Effector memory CD4-positive, alpha-beta T cell (primary cell): ENCODE measurements around the gene TRMO.
"Not testable (repeated sequence)": the region's sequence is repeated elsewhere in the genome, so short reads cannot be mapped to it uniquely, and the experiment has no call there.

Experiments used
- DNase-seq, 3 donors: peaks; one replicate each; pipeline ENCODE4 v3.0.0-alpha.2; 2020
- H3K27ac ChIP-seq: 2 replicates; pipeline ENCODE4 v1.7.0; 2013; ENCODE audit warnings: mild to moderate bottlenecking, low read length, moderate library complexity; ENCODE audit not compliant: insufficient read depth, poor library complexity, severe bottlenecking
- H3K27me3 ChIP-seq: replicated peaks from 2 replicates; pipeline ENCODE4 v1.7.0; 2013; ENCODE audit warnings: mild to moderate bottlenecking, low read length; ENCODE audit not compliant: insufficient read depth, control insufficient read depth, poor library complexity, severe bottlenecking
- H3K36me3 ChIP-seq: 2 replicates; pipeline ENCODE4 v1.7.0; 2013; ENCODE audit warnings: mild to moderate bottlenecking, low read length, moderate library complexity; ENCODE audit not compliant: control insufficient read depth, insufficient read depth
- H3K4me1 ChIP-seq: 2 replicates; pipeline ENCODE4 v1.7.0; 2013; ENCODE audit warnings: low read length, mild to moderate bottlenecking; ENCODE audit not compliant: control insufficient read depth, insufficient read depth, poor library complexity, severe bottlenecking
- H3K4me3 ChIP-seq: 2 replicates; pipeline ENCODE4 v1.7.0; 2013; ENCODE audit warnings: low read length, low read depth, mild to moderate bottlenecking; ENCODE audit not compliant: insufficient read depth, poor library complexity, severe bottlenecking
- H3K9me3 ChIP-seq: 2 replicates; pipeline ENCODE4 v1.7.0; 2013; ENCODE audit warnings: mild to moderate bottlenecking, low read length, moderate library complexity; ENCODE audit not compliant: control insufficient read depth
- total RNA-seq, 3 donors: gene quantifications; one replicate each; lab custom pipeline; 2026; lab: John Stamatoyannopoulos, UW

The TRMO gene
- 40.8 to 50.7 (median 45.1) reads per million in 3 donors for total RNA-seq

DNA sequence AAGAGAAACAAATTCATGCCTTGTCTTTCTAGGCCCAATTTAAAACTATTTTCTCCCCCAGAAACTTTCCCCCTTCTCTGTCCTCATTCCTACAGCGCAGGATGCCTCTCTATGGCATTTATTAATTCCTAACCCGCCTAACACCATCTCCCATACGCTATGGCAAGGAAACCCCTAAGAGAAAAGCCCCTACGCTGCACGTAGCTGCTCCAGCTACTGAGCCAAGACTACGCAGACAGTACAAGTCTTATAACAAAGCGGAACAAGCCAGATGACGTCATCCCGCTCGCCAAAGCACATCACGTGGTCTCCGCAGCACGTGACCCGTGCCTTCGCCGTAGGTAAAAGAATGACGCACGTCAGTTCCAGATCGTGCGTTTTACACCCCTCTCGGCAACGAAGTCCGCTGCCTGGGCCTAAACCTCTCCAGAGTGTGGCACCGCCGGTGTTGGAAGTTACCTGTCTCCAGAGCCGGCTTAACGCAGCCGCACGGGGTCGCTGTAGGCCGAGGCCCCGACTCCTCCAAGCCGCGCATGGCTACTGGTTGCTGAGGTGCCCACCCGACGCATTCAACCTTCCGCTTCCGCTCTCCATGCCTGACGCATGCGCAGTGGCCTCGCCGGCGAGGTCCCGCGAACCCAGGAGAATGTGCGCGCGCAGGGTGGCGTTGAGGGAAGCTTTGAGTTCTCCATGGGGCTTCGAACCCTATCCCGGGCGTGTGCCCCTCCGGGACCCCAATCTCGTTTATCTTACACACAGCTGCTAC lies at the start of gene TRMO:
Gene TRMO, minus strand, starts transcription at position 542 of the 766 bp plus-strand sequence. Its CDS starts 7 bp downstream, at position 535.
- H3K27ac ChIP-seq, result peak within 1 kb of the TSS; percentile 99
- H3K4me1 ChIP-seq, result peaks cover 32% of the 10 kb centered on the region
- peak; percentile 96 to 97 (median 96) for DNase-seq
- H3K4me3 ChIP-seq, result peak within 1 kb of the TSS; percentile 67
- H3K9me3 ChIP-seq, result no peaks in the 10 kb centered on the region
- no peaks in the 10 kb centered on the region for H3K36me3 ChIP-seq
- no peaks in the 10 kb centered on the region for H3K27me3 ChIP-seq

- no peaks in the 10 kb centered on the region for H3K4me1 ChIP-seq
- DNase-seq, result no peak
- H3K36me3 ChIP-seq, result no peaks in the 10 kb centered on the region
- no peak overlapping the region for H3K4me3 ChIP-seq
- H3K27ac ChIP-seq, result no peak overlapping the region
- H3K27me3 ChIP-seq, result no peaks in the 10 kb centered on the region
- no peaks in the 10 kb centered on the region for H3K9me3 ChIP-seq
Measured at GRCh38 chr9:97970165-97970564, 47.9 kb upstream of the TRMO start.

GRCh38 chr9:97969014-97969413 lies 46.7 kb upstream of the TRMO start:
- Histone ChIP-seq H3K4me1 (no peaks in the 10 kb centered on the region), H3K36me3 (no peaks in the 10 kb centered on the region), H3K4me3 (no peak overlapping the region), H3K27me3 (no peaks in the 10 kb centered on the region), H3K27ac (no peak overlapping the region), H3K9me3 (no peaks in the 10 kb centered on the region)
- DNase-seq, result no peak

- no peaks in the 10 kb centered on the region for H3K4me1 ChIP-seq
- no peak overlapping the region for H3K27ac ChIP-seq
- no peak overlapping the region for H3K4me3 ChIP-seq
- DNase-seq, result no peak
- no peaks in the 10 kb centered on the region for H3K9me3 ChIP-seq
- H3K36me3 ChIP-seq, result no peaks in the 10 kb centered on the region
- H3K27me3 ChIP-seq, result no peaks in the 10 kb centered on the region
Measured at GRCh38 chr9:97966493-97966892, 44.2 kb upstream of the TRMO start.

DNA sequence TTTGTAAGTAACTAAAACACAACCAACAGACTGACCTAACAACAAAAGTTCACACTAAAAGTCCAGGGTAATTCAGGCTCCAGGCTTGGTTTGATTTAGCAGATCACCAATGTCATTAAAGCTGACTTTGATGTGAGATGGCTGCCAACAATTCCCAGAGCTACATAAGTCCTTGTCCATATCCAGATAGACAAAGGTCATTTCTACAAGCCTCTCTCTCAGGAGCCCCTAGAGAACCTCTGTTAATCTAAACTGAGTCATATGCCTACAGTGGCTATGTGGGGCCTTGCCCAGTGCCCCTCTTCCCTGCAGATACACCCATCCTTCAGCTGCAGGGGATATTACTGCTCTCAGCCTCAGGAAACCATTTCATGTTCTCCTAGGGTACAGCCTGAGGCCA lies 42.6 kb upstream of the TRMO start:
- Histone ChIP-seq H3K4me1 (no peaks in the 10 kb centered on the region), H3K36me3 (no peaks in the 10 kb centered on the region), H3K27ac (no peak overlapping the region), H3K9me3 (no peaks in the 10 kb centered on the region), H3K27me3 (no peaks in the 10 kb centered on the region), H3K4me3 (no peak overlapping the region)
- DNase-seq, result no peak

GRCh38 chr9:97963232-97963631 lies 40.9 kb upstream of the TRMO start:
- DNase-seq, result no peak
- Histone ChIP-seq H3K4me1 (no peaks in the 10 kb centered on the region), H3K27me3 (no peaks in the 10 kb centered on the region), H3K27ac (no peak overlapping the region), H3K4me3 (no peak overlapping the region), H3K9me3 (no peaks in the 10 kb centered on the region), H3K36me3 (no peaks in the 10 kb centered on the region)

GRCh38 chr9:97962575-97962974 lies 40.3 kb upstream of the TRMO start:
- DNase-seq, result no peak
- H3K4me3 ChIP-seq, result no peak overlapping the region
- H3K27ac ChIP-seq, result no peak overlapping the region
- H3K4me1 ChIP-seq, result no peaks in the 10 kb centered on the region
- no peaks in the 10 kb centered on the region for H3K36me3 ChIP-seq
- no peaks in the 10 kb centered on the region for H3K9me3 ChIP-seq
- H3K27me3 ChIP-seq, result no peaks in the 10 kb centered on the region

- no peak overlapping the region for H3K4me3 ChIP-seq
- no peaks in the 10 kb centered on the region for H3K36me3 ChIP-seq
- H3K4me1 ChIP-seq, result no peaks in the 10 kb centered on the region
- no peaks in the 10 kb centered on the region for H3K27me3 ChIP-seq
- no peaks in the 10 kb centered on the region for H3K9me3 ChIP-seq
- H3K27ac ChIP-seq, result no peak overlapping the region
- DNase-seq, result no peak
Measured at GRCh38 chr9:97962136-97962535, 39.8 kb upstream of the TRMO start.

GRCh38 chr9:97961361-97961760 lies 39.1 kb upstream of the TRMO start:
- DNase-seq, result no peak
- Histone ChIP-seq H3K36me3 (no peaks in the 10 kb centered on the region), H3K27ac (no peak overlapping the region), H3K4me1 (no peaks in the 10 kb centered on the region), H3K9me3 (no peaks in the 10 kb centered on the region), H3K27me3 (no peaks in the 10 kb centered on the region), H3K4me3 (no peak overlapping the region)

DNA sequence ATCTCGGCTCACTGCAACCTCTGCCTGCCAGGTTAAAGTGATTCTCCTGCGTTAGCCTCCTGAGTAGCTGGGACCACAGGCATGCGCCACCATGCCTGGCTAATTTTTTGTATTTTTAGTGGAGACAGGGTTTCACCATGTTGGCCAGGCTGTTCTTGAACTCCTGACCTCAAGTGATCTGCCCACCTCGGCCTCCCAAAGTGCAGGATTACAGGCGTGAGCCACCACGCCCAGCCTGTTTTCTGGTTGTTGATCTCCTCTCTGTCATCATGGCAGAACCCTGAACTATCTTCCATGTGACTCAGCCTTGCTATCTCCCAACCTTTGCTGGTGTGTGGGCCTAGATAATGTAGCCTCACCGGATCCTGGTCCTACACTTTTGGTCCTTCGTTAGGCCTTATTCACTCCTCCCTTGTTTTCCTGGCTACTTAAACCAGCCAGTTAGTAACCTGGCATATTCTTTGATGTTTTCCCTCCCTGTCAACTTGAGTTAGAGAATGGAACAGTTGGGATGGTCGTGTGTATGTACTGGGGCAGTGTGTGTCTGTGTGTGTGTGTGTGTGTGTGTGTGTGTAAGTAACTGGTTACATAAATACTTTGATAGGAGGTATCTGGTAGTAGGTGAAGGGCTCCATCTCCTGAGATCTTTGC lies 38.5 kb upstream of the TRMO start:
- H3K9me3 ChIP-seq, H3K4me1 ChIP-seq, H3K4me3 ChIP-seq, H3K36me3 ChIP-seq, H3K27me3 ChIP-seq, H3K27ac ChIP-seq, DNase-seq: not testable (repeated sequence)
